Lung (tissue), 12 donors: ENCODE results near the gene ECE1. TPM values are rescaled to one million over a fixed set of nuclear protein-coding genes. Genes with fewer than 3 reads are reported as not detected.
A peak's percentile ranks its signal among the peaks of the same experiment; 100 is the strongest.

Experiments used
- ATAC-seq: fragments of 200-7000 bp; cut with Tn5 transposase; one replicate; pipeline ENCODE4 v1.9.1; 2020; ENCODE audit warnings: moderate number of reproducible peaks; ENCODE audit not compliant: insufficient read depth, low FRiP score
- DNase-seq, 3 donors: peaks; one replicate each; pipeline ENCODE4 v3.0.0-alpha.2; 2013 to 2017
- H3K27ac ChIP-seq, 2 donors: one replicate each; pipeline ENCODE4 v1.5.1; 2013; ENCODE audit warnings: mild to moderate bottlenecking in 2 of 2, moderate library complexity in 2 of 2, control low read depth in 1 of 2, inconsistent platforms in 1 of 2, low read depth in 1 of 2, low read length in 1 of 2
- H3K27me3 ChIP-seq, 3 donors: one replicate each; pipeline ENCODE4 v1.5.1; 2013; ENCODE audit warnings: low read length in 2 of 3; ENCODE audit not compliant: control insufficient read depth in 3 of 3, insufficient read depth in 3 of 3
- H3K36me3 ChIP-seq, 4 donors: one replicate each; pipeline ENCODE4 v1.5.1; 2013; ENCODE audit warnings: low read length in 4 of 4, mild to moderate bottlenecking in 1 of 4, moderate library complexity in 1 of 4; ENCODE audit not compliant: control insufficient read depth in 4 of 4, insufficient read depth in 4 of 4
- H3K4me1 ChIP-seq, 5 donors: one replicate each; pipeline ENCODE4 v1.5.1; 2013; ENCODE audit warnings: low read length in 5 of 5, mild to moderate bottlenecking in 2 of 5, moderate library complexity in 1 of 5; ENCODE audit not compliant: control insufficient read depth in 5 of 5, insufficient read depth in 5 of 5
- H3K4me3 ChIP-seq: one replicate; pipeline ENCODE4 v1.5.1; 2013; ENCODE audit warnings: mild to moderate bottlenecking, control low read depth, moderate library complexity
- H3K9ac ChIP-seq, 2 donors: one replicate each; pipeline ENCODE4 v1.5.1; 2013; ENCODE audit warnings: low read length in 2 of 2, control low read depth in 1 of 2; ENCODE audit not compliant: insufficient read depth in 1 of 2
- H3K9me3 ChIP-seq, 4 donors: one replicate each; pipeline ENCODE4 v1.5.1; 2013; ENCODE audit warnings: low read length in 3 of 4, mild to moderate bottlenecking in 1 of 4, moderate library complexity in 1 of 4; ENCODE audit not compliant: control insufficient read depth in 4 of 4, insufficient read depth in 3 of 4
- WGBS, 2 donors: extraction: QIAGEN DNeasy Blood & Tissue Kit; methylation state at CpG; one replicate each; pipeline ENCODE4 v1.1.7; 2013; 5-methylcytosine and 5-hydroxymethylcytosine counted together
- polyA plus RNA-seq, 2 donors: library from polyadenylated mRNA; stranded (reverse); fragments of 200-250 nt; gene quantifications; one replicate each; pipeline ENCODE4 v1.2.1, GENCODE V29; 2013
- total RNA-seq, 2 donors: library from RNA; depleted of rRNA in 1 of 2; stranded (reverse); fragments of >200 nt in 1 of 2; gene quantifications; one replicate each; pipeline ENCODE4 v1.2.1, GENCODE V29; 2014 to 2021
- TF ChIP-seq, protein P1 (sequence below): IDR thresholded peaks from 2 replicates; pipeline ENCODE4 v1.5.1; 2012; ENCODE audit warnings: mild to moderate bottlenecking; ENCODE audit errors: control extremely low read depth, extremely low read depth
- donor health status: control.
- donor health status: control.
- donor health status: Bipolar disorder and iron deficiency.
- donor health status: healthy.
- donor health status: DM: yes; HTN: yes; CAD: no.

The ECE1 gene
- total and polyA plus RNA-seq, 4 donors: 55.7 to 129 (median 105) TPM

DNA sequence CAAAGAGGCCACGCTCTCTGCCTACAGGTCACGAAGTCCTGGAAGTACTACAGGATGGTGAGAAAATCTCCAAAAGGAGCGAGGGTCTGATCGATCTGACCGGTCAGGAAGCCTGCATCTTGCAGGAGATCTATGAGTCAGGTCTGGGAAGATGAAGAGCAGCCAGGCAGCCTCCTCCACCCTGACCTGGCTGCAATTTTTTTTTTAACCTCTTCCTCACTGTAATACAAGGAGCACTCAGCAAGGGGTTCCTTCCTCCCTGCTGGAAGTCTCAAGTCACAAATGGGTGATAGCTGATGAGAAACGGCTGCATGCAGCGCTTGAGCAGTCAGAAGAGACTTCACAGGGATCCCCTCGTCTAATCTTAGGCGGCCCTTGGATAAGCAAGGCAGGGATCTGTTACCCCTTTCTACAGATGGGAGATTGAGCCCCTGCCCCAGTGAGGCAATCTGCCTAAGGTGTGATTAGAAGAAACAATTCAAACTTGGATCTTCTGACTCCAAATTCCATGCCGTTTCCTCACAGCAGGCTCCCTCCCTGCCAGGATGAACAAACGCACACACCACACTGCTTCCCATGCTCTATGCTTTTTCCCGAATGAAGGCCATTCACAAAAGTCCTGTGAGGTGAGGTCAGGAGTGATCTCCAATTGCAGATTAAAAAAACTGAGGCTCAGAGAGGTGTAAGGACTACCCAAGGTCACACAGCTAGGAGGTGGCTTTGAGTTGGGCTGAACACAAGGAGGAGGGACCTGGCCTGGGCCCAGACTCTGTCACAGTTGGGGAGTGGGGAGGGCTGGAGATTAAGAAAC, 48.3 kb downstream of the ECE1 start:
- Histone ChIP-seq H3K9ac (no peak overlapping the region), H3K27ac (no peak overlapping the region), H3K4me3 (no peak overlapping the region), H3K36me3 (peaks cover 3 to 52% (median 19%) of the 10 kb centered on the region in 4 donors), H3K9me3 (no peaks in the 10 kb centered on the region), H3K4me1 (peaks cover 0 to 2% (median 0%) of the 10 kb centered on the region in 5 donors), H3K27me3 (no peaks in the 10 kb centered on the region)
- peak in 2 of 3 donors; percentile 54 to 58 for DNase-seq
- TF ChIP-seq, protein P1, sequence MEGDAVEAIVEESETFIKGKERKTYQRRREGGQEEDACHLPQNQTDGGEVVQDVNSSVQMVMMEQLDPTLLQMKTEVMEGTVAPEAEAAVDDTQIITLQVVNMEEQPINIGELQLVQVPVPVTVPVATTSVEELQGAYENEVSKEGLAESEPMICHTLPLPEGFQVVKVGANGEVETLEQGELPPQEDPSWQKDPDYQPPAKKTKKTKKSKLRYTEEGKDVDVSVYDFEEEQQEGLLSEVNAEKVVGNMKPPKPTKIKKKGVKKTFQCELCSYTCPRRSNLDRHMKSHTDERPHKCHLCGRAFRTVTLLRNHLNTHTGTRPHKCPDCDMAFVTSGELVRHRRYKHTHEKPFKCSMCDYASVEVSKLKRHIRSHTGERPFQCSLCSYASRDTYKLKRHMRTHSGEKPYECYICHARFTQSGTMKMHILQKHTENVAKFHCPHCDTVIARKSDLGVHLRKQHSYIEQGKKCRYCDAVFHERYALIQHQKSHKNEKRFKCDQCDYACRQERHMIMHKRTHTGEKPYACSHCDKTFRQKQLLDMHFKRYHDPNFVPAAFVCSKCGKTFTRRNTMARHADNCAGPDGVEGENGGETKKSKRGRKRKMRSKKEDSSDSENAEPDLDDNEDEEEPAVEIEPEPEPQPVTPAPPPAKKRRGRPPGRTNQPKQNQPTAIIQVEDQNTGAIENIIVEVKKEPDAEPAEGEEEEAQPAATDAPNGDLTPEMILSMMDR: no peak
- WGBS, 2 donors: 84 to 92% methylated on average over 12 of the region's 12 CpGs
- no peak for ATAC-seq

DNA sequence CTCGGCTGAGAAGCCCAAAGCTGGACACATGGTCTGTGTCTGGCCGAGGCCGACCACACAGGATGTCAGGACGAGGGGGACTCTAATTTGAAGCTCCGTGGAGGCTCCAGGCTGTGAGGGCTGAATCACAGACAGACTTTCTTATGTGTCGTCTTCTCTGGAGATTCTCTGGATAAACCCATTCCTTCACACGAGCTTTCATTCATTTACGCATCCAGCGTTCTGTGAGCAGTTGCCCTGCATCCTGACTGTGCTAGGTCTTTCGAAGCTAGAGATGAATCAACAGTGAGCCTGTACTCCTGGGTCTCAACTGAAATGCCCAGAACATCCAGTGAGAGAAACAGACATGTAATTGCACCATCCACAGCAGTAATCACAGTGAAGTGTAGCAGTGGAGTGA, 49.6 kb downstream of the ECE1 start:
- ATAC-seq: no peak
- H3K36me3 ChIP-seq: peaks cover 3 to 55% (median 19%) of the 10 kb centered on the region in 4 donors

GRCh38 chr1:21239221-21239620, 51.0 kb downstream of the ECE1 start:
- Histone ChIP-seq H3K9me3 (no peaks in the 10 kb centered on the region), H3K4me1 (peaks cover 0 to 2% (median 0%) of the 10 kb centered on the region in 5 donors), H3K27me3 (no peaks in the 10 kb centered on the region), H3K36me3 (peaks cover 0 to 53% (median 14%) of the 10 kb centered on the region in 4 donors), H3K27ac (no peak overlapping the region), H3K4me3 (no peak overlapping the region), H3K9ac (no peak overlapping the region)
- DNase-seq (no peak), ATAC-seq (no peak)
- TF ChIP-seq, protein P1: no peak
- WGBS, 2 donors: 79% methylated on average over 10 of the region's 10 CpGs

More for the DNA sequence above, 49.6 kb downstream of the ECE1 start:
- Histone ChIP-seq H3K27ac (no peak overlapping the region), H3K4me3 (no peak overlapping the region), H3K9me3 (no peaks in the 10 kb centered on the region), H3K27me3 (no peaks in the 10 kb centered on the region), H3K9ac (no peak overlapping the region), H3K4me1 (peaks cover 0 to 2% (median 0%) of the 10 kb centered on the region in 5 donors)
- TF ChIP-seq, protein P1: no peak
- 89 to 93% methylated on average over 10 of the region's 10 CpGs for WGBS, 2 donors
- DNase-seq: no peak
